Measurements from ENCODE around the gene MUC12.

DNA sequence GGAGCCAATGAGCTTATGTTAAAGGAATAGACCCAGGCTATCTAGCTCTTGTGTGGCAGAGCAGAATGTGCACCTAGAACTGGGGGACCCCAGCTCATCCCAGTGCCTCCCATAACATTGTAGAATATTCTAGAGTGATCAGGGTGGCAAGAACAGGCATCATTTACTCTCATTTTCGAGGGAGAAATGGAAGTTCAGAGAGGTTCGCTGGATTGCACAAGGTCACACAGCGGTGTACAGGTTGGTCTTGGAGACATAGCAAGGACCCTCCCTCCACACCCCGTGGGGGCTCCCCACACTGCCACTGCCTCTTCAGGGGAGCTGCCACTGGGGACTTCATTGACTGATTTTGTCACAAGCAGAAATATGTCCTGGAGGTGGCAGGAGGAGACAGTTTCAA lies 8.9 kb downstream of the MUC12 start:
- TF ChIP-seq, protein P1, sequence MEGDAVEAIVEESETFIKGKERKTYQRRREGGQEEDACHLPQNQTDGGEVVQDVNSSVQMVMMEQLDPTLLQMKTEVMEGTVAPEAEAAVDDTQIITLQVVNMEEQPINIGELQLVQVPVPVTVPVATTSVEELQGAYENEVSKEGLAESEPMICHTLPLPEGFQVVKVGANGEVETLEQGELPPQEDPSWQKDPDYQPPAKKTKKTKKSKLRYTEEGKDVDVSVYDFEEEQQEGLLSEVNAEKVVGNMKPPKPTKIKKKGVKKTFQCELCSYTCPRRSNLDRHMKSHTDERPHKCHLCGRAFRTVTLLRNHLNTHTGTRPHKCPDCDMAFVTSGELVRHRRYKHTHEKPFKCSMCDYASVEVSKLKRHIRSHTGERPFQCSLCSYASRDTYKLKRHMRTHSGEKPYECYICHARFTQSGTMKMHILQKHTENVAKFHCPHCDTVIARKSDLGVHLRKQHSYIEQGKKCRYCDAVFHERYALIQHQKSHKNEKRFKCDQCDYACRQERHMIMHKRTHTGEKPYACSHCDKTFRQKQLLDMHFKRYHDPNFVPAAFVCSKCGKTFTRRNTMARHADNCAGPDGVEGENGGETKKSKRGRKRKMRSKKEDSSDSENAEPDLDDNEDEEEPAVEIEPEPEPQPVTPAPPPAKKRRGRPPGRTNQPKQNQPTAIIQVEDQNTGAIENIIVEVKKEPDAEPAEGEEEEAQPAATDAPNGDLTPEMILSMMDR (optimal IDR thresholded peaks at IDR 0.05 in 1 of 3, IDR thresholded peaks at IDR 0.05 in 1 of 3, conservative IDR thresholded peaks at IDR 0.05 in 1 of 3; ENCODE audit: extremely low read depth in 1 of 3, insufficient read depth in 2 of 3, low read length in 3 of 3): no peak
- TF ChIP-seq EZH2 (IDR thresholded peaks at IDR 0.05; ENCODE audit: low read length): no peak

Measured in keratinocyte (primary cell).